ENCODE measurements around the gene WDTC1. TPM values are rescaled to one million over a fixed set of nuclear protein-coding genes. Genes with fewer than 3 reads are reported as not detected.

WDTC1 gene
- total RNA-seq, 2 donors from 2014 or later = 22.7 to 28.3 TPM

- H3K27me3 ChIP-seq = no peaks in the 10 kb centered on the region
- DNase-seq (no peak), ATAC-seq (no peak)
- intact Hi-C loops (cut with DNase I) = no loop called here
- H3K36me3 ChIP-seq (replicated peaks in 1 of 2; ENCODE audit: insufficient read depth in 1 of 2, low read depth in 2 of 2) = peaks cover 0 to 21% of the 10 kb centered on the region in 2 donors
- peaks cover 5% of the 10 kb centered on the region for H3K4me1 ChIP-seq
- H3K4me3 ChIP-seq = no peak overlapping the region
- no peaks in the 10 kb centered on the region for H3K9me3 ChIP-seq
- no peak for TF ChIP-seq POLR2A (IDR thresholded peaks at IDR 0.05)
- no peak for TF ChIP-seq CTCF (IDR thresholded peaks at IDR 0.05)
- WGBS, 2 donors = 81 to 83% methylated on average over 6 to 8 of the region's 8 CpGs
- no peak overlapping the region for H3K27ac ChIP-seq
These were observed 96.4 kb downstream of the WDTC1 start for GRCh38 chr1:27330786-27331185.

- TF ChIP-seq CTCF (IDR thresholded peaks at IDR 0.05) (no peak), POLR2A (IDR thresholded peaks at IDR 0.05) (no peak)
- DNase-seq (no peak), ATAC-seq (no peak)
- WGBS, 2 donors = 80 to 91% methylated on average over 2 to 3 of the region's 3 CpGs
- no peaks in the 10 kb centered on the region for H3K9me3 ChIP-seq
- no peaks in the 10 kb centered on the region for H3K4me1 ChIP-seq
- H3K4me3 ChIP-seq = no peak overlapping the region
- no peak overlapping the region for H3K27ac ChIP-seq
- peaks cover 0 to 21% of the 10 kb centered on the region in 2 donors for H3K36me3 ChIP-seq (replicated peaks in 1 of 2; ENCODE audit: insufficient read depth in 1 of 2, low read depth in 2 of 2)
- intact Hi-C loops (cut with DNase I) = no loop called here
- H3K27me3 ChIP-seq = no peaks in the 10 kb centered on the region
These were observed 97.0 kb downstream of the WDTC1 start for GRCh38 chr1:27331426-27331825.

- Histone ChIP-seq H3K36me3 (replicated peaks in 1 of 2; ENCODE audit: insufficient read depth in 1 of 2, low read depth in 2 of 2) (peaks cover 0 to 21% of the 10 kb centered on the region in 2 donors), H3K9me3 (no peaks in the 10 kb centered on the region), H3K4me3 (no peak overlapping the region), H3K4me1 (no peaks in the 10 kb centered on the region), H3K27me3 (no peaks in the 10 kb centered on the region), H3K27ac (no peak overlapping the region)
- 84% methylated on average over 5 of the region's 5 CpGs; no CpG with 5 or more reads in 1 of the 2 donors for WGBS, 2 donors
- no peak for DNase-seq
- intact Hi-C loops (cut with DNase I) = no loop called here
- no peak for ATAC-seq
- no peak for TF ChIP-seq CTCF (IDR thresholded peaks at IDR 0.05)
- TF ChIP-seq POLR2A (IDR thresholded peaks at IDR 0.05) = no peak
These were observed 97.5 kb downstream of the WDTC1 start for GRCh38 chr1:27331922-27332321.

GRCh38 chr1:27332536-27333281, 98.3 kb downstream of the WDTC1 start:
- TF ChIP-seq CTCF (IDR thresholded peaks at IDR 0.05) (peak; percentile 53 to 80 (median 73)), POLR2A (IDR thresholded peaks at IDR 0.05) (no peak)
- no peak overlapping the region for H3K27ac ChIP-seq

More at GRCh38 chr1:27332536-27333281, 98.3 kb downstream of the WDTC1 start:
- intact Hi-C loops (cut with DNase I) = no loop called here
- ATAC-seq (peak; percentile 60), DNase-seq (peak; percentile 40 to 59 (median 48))
- Histone ChIP-seq H3K4me3 (no peak overlapping the region), H3K27me3 (no peaks in the 10 kb centered on the region), H3K4me1 (no peaks in the 10 kb centered on the region), H3K36me3 (replicated peaks in 1 of 2; ENCODE audit: insufficient read depth in 1 of 2, low read depth in 2 of 2) (peaks cover 0 to 21% of the 10 kb centered on the region in 2 donors), H3K9me3 (no peaks in the 10 kb centered on the region)
- 54 to 58% methylated on average over 11 of the region's 11 CpGs for WGBS, 2 donors

Data from body of pancreas (tissue), 4 donors.